ENCODE measurements around the gene ETV2.

GRCh38 chr19:35633727-35634440, 7.7 kb upstream of the ETV2 start:
- no peak for TF ChIP-seq CTCF (IDR thresholded peaks at IDR 0.05; ENCODE audit: low read depth, low read length)
- no peak for TF ChIP-seq POLR2A (IDR thresholded peaks at IDR 0.05; ENCODE audit: extremely low read depth, insufficient read length)
- no peak for TF ChIP-seq MAX (IDR thresholded peaks at IDR 0.05; ENCODE audit: low read depth, low read length)
- TF ChIP-seq MYC (IDR thresholded peaks at IDR 0.05; ENCODE audit: low read depth, low read length) = no peak

Data from NB4 (cell line).